ENCODE data around the gene BCL7C.

DNA sequence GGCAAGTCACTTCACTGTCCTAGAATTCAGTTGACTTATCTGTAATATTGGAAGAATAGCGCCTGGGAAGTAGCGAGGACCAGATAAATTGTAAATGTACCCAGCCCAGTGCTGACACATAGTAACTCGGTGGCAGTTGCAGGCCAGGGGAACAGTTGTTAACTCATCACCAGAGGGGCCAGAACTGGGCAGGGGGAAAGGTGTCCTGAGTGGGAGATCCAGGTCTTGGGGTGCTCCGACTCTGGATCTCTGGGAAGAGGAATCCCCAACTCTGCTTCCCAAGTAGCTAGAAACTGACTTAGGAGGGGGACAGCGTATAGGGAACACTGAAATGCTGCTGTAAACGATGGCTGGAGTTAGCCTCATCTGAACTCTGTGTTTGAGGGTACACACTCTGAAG lies 23.0 kb downstream of the BCL7C start:
- TF ChIP-seq SP1 (IDR thresholded peaks at IDR 0.05; ENCODE audit: low read depth, low read length): no peak
- no peak for TF ChIP-seq EZH2 (IDR thresholded peaks at IDR 0.05; ENCODE audit: borderline replicate concordance, control insufficient read depth, low read depth, low read length)
- TF ChIP-seq CREM (IDR thresholded peaks at IDR 0.05; ENCODE audit: low read depth): no peak
- TF ChIP-seq, protein P1, sequence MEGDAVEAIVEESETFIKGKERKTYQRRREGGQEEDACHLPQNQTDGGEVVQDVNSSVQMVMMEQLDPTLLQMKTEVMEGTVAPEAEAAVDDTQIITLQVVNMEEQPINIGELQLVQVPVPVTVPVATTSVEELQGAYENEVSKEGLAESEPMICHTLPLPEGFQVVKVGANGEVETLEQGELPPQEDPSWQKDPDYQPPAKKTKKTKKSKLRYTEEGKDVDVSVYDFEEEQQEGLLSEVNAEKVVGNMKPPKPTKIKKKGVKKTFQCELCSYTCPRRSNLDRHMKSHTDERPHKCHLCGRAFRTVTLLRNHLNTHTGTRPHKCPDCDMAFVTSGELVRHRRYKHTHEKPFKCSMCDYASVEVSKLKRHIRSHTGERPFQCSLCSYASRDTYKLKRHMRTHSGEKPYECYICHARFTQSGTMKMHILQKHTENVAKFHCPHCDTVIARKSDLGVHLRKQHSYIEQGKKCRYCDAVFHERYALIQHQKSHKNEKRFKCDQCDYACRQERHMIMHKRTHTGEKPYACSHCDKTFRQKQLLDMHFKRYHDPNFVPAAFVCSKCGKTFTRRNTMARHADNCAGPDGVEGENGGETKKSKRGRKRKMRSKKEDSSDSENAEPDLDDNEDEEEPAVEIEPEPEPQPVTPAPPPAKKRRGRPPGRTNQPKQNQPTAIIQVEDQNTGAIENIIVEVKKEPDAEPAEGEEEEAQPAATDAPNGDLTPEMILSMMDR (IDR thresholded peaks at IDR 0.05 in 2 of 3, conservative IDR thresholded peaks at IDR 0.05 in 1 of 3; ENCODE audit: control insufficient read depth in 2 of 3, extremely low read depth in 1 of 3, insufficient read depth in 1 of 3, low read depth in 3 of 3, low read length in 3 of 3): no peak
- TF ChIP-seq TAF1 (IDR thresholded peaks at IDR 0.05; ENCODE audit: borderline replicate concordance, low read depth, low read length): no peak
- TF ChIP-seq SMC3 (IDR thresholded peaks at IDR 0.05; ENCODE audit: borderline replicate concordance, low read length): no peak
- no peak for TF ChIP-seq JUND (IDR thresholded peaks at IDR 0.05; ENCODE audit: low read depth, low read length)

Measured in GM12878 (cell line).